Ascending aorta (tissue), 2 donors: ENCODE data around the gene OR10R2. TPM values are rescaled to one million over a fixed set of nuclear protein-coding genes. Genes with fewer than 3 reads are reported as not detected.

Experiments used
- DNase-seq, 2 donors: peaks; one replicate each; pipeline ENCODE4 v3.0.0-alpha.2; 2019; ENCODE audit warnings: low spot score in 2 of 2
- H3K27ac ChIP-seq, 2 donors: fragments of 200-600 bp; sonication (generic); one replicate each; pipeline ENCODE4 v1.5.1; 2016 to 2017; ENCODE audit warnings: mild to moderate bottlenecking in 1 of 2
- H3K27me3 ChIP-seq: fragments of 200-600 bp; sonication (generic); one replicate; pipeline ENCODE4 v1.5.1; 2017
- H3K36me3 ChIP-seq, 2 donors: fragments of 200-600 bp; sonication (generic); one replicate each; pipeline ENCODE4 v1.5.1; 2016
- H3K4me1 ChIP-seq, 2 donors: fragments of 200-600 bp; sonication (generic); one replicate each; pipeline ENCODE4 v1.5.1; 2016 to 2017; ENCODE audit warnings: mild to moderate bottlenecking in 1 of 2
- H3K4me3 ChIP-seq, 2 donors: fragments of 200-600 bp; sonication (generic); one replicate each; pipeline ENCODE4 v1.5.1; 2016 to 2017; ENCODE audit warnings: mild to moderate bottlenecking in 1 of 2
- H3K9me3 ChIP-seq, 2 donors: fragments of 200-600 bp; sonication (generic); one replicate each; pipeline ENCODE4 v1.5.1; 2016
- CTCF ChIP-seq, 3 experiments: fragments of 200-600 bp in 2 of 3; fragments of 450-650 bp in 1 of 3; sonication (generic) in 2 of 3; IDR thresholded peaks; one replicate each; pipeline ENCODE4 v1.5.1; 2016 to 2019; ENCODE audit warnings: antibody characterized with exemption in 3 of 3, mild to moderate bottlenecking in 1 of 3, moderate library complexity in 1 of 3
- intact Hi-C: fragments of 100-400 bp; cut with DNase I; formaldehyde crosslinking; loops from one replicate; pipeline ENCODE4 v1.15.1; 2023
- total RNA-seq: library from RNA; depleted of rRNA; stranded (reverse); fragments of >200 nt; gene quantifications from one replicate; pipeline ENCODE4 v1.1.0, GENCODE V29; 2016

The OR10R2 gene
- total RNA-seq, 1 donor from 2014 or later, result not detected

- no peak for TF ChIP-seq CTCF (IDR thresholded peaks at IDR 0.05)
- H3K9me3 ChIP-seq, result no peaks in the 10 kb centered on the region
- no peak overlapping the region for H3K4me3 ChIP-seq
- intact Hi-C loops, result no loop called here
- no peaks in the 10 kb centered on the region for H3K4me1 ChIP-seq
- no peaks in the 10 kb centered on the region for H3K36me3 ChIP-seq
- no peaks in the 10 kb centered on the region for H3K27me3 ChIP-seq
- DNase-seq, result no peak
- no peak overlapping the region for H3K27ac ChIP-seq
Observed at GRCh38 chr1:158454537-158454936, 17.5 kb upstream of the OR10R2 start.

GRCh38 chr1:158457246-158457645 lies 14.8 kb upstream of the OR10R2 start:
- intact Hi-C loops, result no loop called here
- Histone ChIP-seq H3K4me3 (no peak overlapping the region), H3K4me1 (no peaks in the 10 kb centered on the region), H3K27ac (no peak overlapping the region), H3K9me3 (no peaks in the 10 kb centered on the region), H3K36me3 (no peaks in the 10 kb centered on the region), H3K27me3 (no peaks in the 10 kb centered on the region)
- TF ChIP-seq CTCF (IDR thresholded peaks at IDR 0.05), result no peak
- DNase-seq, result no peak

GRCh38 chr1:158458263-158458662 lies 13.8 kb upstream of the OR10R2 start:
- no peak for DNase-seq
- intact Hi-C loops, result no loop called here
- H3K36me3 ChIP-seq, result no peaks in the 10 kb centered on the region

GRCh38 chr1:158461534-158461933 lies 10.5 kb upstream of the OR10R2 start, which contains the start of gene OR10K1:
Gene OR10K1, plus strand, starts transcription at chr1:158461834. Its CDS starts 3,728 bp downstream, at chr1:158465562.
- no peak for DNase-seq
- no peaks in the 10 kb centered on the region for H3K4me1 ChIP-seq
- intact Hi-C loops, result no loop called here

More at GRCh38 chr1:158458263-158458662, 13.8 kb upstream of the OR10R2 start:
- Histone ChIP-seq H3K4me3 (no peak overlapping the region), H3K9me3 (no peaks in the 10 kb centered on the region), H3K4me1 (no peaks in the 10 kb centered on the region), H3K27ac (no peak overlapping the region), H3K27me3 (no peaks in the 10 kb centered on the region)
- no peak for TF ChIP-seq CTCF (IDR thresholded peaks at IDR 0.05)

GRCh38 chr1:158485455-158485854 lies 13.4 kb downstream of the OR10R2 start:
- Histone ChIP-seq H3K4me3 (no peak overlapping the region), H3K36me3 (no peaks in the 10 kb centered on the region), H3K4me1 (no peaks in the 10 kb centered on the region), H3K27me3 (no peaks in the 10 kb centered on the region), H3K27ac (no peak overlapping the region), H3K9me3 (no peaks in the 10 kb centered on the region)
- intact Hi-C loops, result no loop called here
- no peak for DNase-seq
- TF ChIP-seq CTCF (IDR thresholded peaks at IDR 0.05), result no peak

More at GRCh38 chr1:158461534-158461933, 10.5 kb upstream of the OR10R2 start, which contains the start of gene OR10K1:
- no peaks in the 10 kb centered on the region for H3K9me3 ChIP-seq
- no peak for TF ChIP-seq CTCF (IDR thresholded peaks at IDR 0.05)
- no peak within 1 kb of the TSS for H3K4me3 ChIP-seq
- no peaks in the 10 kb centered on the region for H3K27me3 ChIP-seq
- H3K27ac ChIP-seq, result no peak within 1 kb of the TSS
- no peaks in the 10 kb centered on the region for H3K36me3 ChIP-seq

- intact Hi-C loops, result no loop called here
- H3K4me3 ChIP-seq, result no peak overlapping the region
- no peak for TF ChIP-seq CTCF (IDR thresholded peaks at IDR 0.05)
Observed at GRCh38 chr1:158491316-158491715, 19.3 kb downstream of the OR10R2 start.

More at GRCh38 chr1:158491316-158491715, 19.3 kb downstream of the OR10R2 start:
- Histone ChIP-seq H3K9me3 (no peaks in the 10 kb centered on the region), H3K27ac (no peak overlapping the region), H3K36me3 (no peaks in the 10 kb centered on the region), H3K27me3 (no peaks in the 10 kb centered on the region), H3K4me1 (no peaks in the 10 kb centered on the region)
- no peak for DNase-seq
